ENCODE measurements around the gene ALK.

Gene ALK

GRCh38 chr2:29349316-29350030 is 571.9 kb downstream of the ALK start:
- no peak for DNase-seq

GRCh38 chr2:29347774-29348461 is 573.5 kb downstream of the ALK start:
- DNase-seq, result peak in 1 of 2 experiments; percentile 30

GRCh38 chr2:29345236-29345635 is 576.1 kb downstream of the ALK start:
- no peak for DNase-seq

- no peak for DNase-seq
Observed at GRCh38 chr2:29343830-29344229, 577.6 kb downstream of the ALK start.

- peak; percentile 36 to 78 for DNase-seq
Observed at GRCh38 chr2:29336341-29337241, 584.8 kb downstream of the ALK start.

GRCh38 chr2:29335396-29335795 is 586.0 kb downstream of the ALK start:
- no peak for DNase-seq

GRCh38 chr2:29334706-29335105 is 586.7 kb downstream of the ALK start:
- no peak for DNase-seq

GRCh38 chr2:29332540-29332939 is 588.8 kb downstream of the ALK start:
- peak in 1 of 2 experiments; percentile 23 for DNase-seq

- DNase-seq, result no peak
Observed at GRCh38 chr2:29329899-29330298, 591.5 kb downstream of the ALK start.

- DNase-seq, result no peak
Observed at GRCh38 chr2:29326926-29327325, 594.5 kb downstream of the ALK start.

- DNase-seq, result no peak
Observed at GRCh38 chr2:29325544-29325943, 595.8 kb downstream of the ALK start.

- peak; percentile 36 to 86 for DNase-seq
Observed at GRCh38 chr2:29323961-29324360, 597.4 kb downstream of the ALK start.

GRCh38 chr2:29323301-29323700 is 598.1 kb downstream of the ALK start:
- DNase-seq, result no peak

GRCh38 chr2:29322011-29322410 is 599.4 kb downstream of the ALK start:
- DNase-seq, result no peak

GRCh38 chr2:29317801-29318485 is 603.4 kb downstream of the ALK start:
- no peak for DNase-seq

GRCh38 chr2:29317077-29317517 is 604.3 kb downstream of the ALK start:
- DNase-seq, result no peak

GRCh38 chr2:29314816-29315571 is 606.4 kb downstream of the ALK start:
- no peak for DNase-seq

- peak in 1 of 2 experiments; percentile 20 for DNase-seq
Observed at GRCh38 chr2:29311458-29311857, 609.9 kb downstream of the ALK start.

GRCh38 chr2:29310650-29311348 is 610.6 kb downstream of the ALK start:
- no peak for DNase-seq

- DNase-seq, result peak; percentile 50 to 83
Observed at GRCh38 chr2:29309090-29310029, 612.0 kb downstream of the ALK start.

Measured in NCI-H524 (cell line).